HG03558 (cell line): ENCODE measurements around the gene SUSD4.

Experiments used
- ATAC-seq: cut with Tn5 transposase; IDR thresholded peaks from one replicate; pipeline ENCODE4 v1.9.1; 2021; ENCODE audit warnings: moderate number of reproducible peaks; ENCODE audit not compliant: unreplicated experiment; ENCODE audit errors: extremely low read depth

SUSD4 gene

DNA sequence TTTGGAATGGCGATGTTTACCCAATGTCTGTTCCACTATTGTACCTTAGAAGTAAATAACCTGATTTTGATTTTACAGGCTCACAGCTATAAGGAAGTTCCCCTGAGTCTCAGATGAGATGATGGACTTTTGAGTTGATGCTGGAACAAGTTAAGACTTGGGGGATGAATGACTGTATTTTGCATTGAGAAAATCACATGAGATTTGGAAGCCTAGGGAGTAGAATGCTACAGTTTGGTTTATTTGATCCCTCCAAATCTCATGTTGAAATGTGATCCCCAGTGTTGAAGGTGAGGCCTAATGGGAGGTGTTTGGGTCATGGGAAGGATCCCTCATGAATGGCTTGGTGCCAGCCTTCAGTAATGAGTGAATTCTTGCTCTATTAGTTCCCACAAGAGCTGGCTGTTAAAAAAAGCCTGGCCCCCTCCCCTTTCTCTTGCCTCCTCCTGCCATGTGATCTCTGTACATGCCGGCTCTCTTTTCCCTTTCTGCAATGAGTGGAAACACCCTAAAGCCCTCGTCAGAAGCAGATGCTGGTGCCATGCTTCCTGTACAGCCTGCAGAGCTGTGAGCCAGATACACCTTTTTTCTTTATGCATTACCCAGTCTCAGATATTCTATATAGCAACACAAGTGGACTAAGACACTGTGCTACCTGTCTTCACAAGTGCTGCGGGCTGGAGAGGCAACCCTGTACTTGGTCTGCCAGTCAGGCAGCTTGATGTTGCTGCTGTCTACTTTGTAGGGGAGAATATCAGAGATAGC lies 143.9 kb downstream of the SUSD4 start:
- no peak for ATAC-seq

DNA sequence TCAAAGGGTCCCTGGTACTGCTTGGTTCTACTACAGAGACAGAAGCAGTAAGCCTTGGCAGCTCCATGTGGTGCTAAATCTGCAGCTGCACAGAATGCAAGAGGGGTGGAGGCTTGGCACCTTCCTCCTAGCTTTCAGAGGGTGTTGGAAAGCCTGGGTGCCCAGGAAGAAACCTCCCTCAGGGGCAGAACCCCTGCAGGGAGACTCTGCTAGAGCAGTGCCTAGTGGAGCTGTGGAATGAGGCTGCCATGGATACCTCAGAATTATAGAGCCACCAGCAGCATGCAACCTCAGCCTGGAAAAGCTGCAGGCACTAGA lies 144.7 kb downstream of the SUSD4 start:
- no peak for ATAC-seq

DNA sequence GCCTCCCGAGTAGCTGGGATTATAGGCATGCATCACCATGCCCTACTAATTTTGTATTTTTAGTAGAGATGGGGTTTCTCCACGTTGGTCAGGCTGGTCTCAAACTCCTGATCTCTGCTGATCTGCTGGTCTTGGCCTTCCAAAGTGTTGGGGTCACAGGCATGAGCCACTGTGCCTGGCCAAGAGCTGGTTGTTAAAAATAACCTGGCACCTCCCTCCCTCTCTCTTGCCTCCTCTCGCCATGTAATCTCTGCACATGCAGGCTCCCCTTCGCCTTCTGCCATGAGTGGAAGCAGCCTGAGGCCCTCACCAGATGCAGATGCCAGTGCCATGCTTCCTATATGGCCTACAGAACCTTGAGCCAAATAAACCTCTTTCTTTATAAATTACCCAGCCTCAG lies 146.2 kb downstream of the SUSD4 start:
- ATAC-seq = no peak

DNA sequence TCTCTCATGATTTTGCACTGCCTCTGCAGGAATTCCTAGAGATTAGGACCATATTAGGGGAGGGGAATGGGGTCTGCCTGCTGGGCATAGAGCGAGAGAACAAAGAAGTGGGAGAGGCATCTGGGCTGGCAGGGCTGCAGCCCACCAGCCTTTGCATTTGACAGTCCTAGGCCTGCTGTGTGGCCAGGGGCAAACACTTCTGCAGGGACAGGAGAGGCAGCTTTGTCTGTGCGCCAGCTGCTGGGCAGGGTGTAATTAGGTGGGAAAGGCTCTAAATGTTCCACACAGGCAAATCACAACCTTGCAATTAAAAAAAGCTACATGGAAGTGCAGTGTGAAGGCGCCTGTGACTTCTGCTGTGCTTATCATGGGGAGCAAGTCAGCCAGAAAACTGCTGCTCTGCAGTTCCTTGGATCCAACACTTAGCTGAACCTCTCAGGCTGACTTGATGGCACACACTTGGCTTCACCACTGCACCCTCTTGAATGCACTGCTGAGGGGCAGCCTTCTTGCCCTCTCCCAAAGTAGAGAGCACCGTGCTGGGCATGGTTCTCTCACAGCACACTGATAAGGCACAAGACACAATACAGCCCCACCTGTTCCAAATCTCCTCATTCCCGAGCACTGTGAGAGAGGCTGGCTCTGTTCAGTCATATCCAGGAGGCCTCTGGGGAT lies 147.3 kb downstream of the SUSD4 start:
- ATAC-seq = no peak

DNA sequence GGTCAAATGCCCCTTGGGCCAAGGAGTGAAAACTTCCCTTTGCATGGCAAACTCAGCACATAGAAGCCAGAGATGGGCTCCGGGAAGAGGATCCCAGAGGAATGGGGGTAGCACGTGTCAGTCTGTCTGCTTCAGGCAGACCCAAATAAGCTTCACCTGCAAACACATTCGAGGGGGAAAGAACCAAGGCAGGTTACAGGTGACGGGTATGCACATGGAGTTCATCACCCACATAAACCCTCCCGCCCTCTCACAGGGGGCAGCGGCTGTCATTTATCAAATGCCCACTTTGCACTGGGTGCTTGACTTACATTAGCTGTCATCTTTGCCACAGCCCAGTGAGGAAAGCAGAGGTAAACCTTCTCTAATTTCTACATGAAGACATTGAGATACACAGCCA lies 147.9 kb downstream of the SUSD4 start:
- no peak for ATAC-seq

DNA sequence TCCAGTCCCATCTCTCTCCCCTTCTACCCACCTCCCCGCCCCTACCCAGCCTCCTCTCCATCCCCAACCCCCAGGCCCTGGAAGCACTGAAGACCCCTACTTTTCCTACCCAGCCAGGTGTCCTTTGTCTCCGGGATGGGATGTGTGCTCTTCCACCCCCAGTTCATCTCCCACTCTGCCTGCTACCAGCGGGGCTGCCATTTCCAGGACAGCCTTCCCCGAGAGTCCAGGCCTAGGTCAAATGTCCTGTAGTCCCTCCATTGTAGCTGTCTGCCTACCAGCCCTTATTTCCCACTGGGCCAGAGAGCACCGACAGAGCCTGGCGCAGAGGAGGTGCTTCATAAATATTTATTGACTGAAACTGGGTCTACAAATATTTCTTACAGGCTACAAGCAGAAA lies 148.9 kb downstream of the SUSD4 start:
- no peak for ATAC-seq

DNA sequence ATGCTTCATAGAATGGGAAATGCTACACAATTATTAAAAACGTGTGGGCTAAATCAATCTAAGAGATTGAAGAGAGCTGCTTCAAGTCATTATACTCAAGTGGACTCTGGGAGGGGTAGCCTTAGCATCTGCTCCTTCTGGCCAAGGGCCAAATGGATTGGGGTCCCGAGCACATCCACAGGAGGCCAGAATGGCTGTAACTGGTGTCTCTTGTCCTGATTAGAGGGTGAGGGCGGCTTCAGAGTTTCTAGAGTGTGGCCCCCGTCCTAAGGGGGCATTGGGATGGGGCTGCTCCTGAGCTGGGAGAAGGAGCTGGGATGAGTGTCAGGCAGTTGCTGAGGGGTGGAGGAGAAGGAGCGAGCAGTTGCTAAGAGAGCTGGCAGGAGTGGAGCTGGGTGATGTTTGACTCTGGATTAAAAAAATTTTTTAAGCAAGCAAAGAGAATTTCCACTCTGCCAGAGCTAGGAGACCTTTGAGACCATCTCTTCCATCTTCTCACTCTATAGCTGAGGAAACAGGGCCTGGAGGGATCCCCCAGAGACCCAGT lies 149.6 kb downstream of the SUSD4 start:
- no peak for ATAC-seq

DNA sequence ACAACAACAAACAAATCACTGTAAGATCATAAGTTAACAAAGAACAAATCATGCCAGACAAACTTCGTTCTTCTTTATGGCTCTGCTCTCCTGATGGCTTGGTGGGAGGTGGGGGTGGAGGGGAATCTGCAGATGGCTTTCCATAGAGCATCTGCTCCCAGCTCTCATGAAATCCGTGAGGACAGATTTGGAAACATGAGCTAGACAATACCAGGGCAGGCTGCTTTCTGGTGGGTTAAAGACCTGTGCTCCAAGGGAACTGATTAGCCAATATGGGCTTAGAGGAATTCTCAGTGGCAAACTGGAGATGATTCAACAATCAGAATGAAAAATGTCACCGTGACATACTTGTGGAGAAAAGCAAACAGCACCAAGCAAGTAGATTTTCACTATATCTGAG lies 151.5 kb downstream of the SUSD4 start:
- ATAC-seq = no peak

DNA sequence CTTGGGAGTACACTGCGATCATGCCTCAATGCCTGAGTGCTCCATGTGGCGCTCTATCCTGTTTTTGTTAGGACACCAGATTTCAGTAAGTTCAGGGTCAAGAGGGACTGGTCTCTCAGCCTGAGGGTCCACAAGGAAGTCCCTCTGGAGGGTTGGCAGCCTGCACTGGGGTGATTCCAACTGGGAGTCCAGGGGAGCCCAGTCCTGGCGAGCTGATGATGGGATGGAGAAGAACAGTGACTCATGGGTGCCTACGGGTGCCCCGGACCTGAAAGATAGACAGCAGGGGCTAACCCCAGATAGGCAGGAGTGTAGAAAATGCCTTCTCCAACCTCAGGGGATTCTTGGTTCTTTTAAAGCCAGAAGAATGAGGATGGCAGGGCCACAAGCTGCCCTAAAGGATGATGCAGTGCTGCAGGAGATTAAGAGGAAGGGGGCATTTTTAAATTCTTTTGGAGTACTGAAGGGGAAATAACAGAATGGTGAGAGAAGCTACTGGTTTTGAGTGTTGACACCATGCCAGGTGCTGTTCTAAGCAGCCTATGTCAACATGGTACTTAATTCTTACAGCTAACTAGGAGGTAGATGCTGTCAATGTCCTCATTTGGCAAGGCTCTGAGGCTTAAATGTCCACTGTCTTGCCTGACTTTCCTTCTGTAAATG lies 152.5 kb downstream of the SUSD4 start:
- no peak for ATAC-seq

DNA sequence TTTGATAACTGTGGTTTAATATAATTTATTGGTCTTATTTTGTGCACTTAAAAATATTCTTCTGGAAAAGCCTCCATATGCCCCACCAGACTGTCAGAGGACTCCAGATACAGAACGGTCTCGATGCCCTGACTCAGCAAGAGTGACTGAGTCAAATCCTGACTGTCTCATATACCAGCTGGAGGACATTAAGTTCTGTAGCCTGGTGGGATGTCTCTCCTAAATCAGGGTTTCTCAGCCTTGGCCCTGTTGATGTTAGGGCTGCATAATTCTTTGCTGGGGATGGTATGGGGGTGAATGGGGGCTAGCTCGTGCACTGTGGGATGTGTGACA lies 153.2 kb downstream of the SUSD4 start:
- no peak for ATAC-seq

DNA sequence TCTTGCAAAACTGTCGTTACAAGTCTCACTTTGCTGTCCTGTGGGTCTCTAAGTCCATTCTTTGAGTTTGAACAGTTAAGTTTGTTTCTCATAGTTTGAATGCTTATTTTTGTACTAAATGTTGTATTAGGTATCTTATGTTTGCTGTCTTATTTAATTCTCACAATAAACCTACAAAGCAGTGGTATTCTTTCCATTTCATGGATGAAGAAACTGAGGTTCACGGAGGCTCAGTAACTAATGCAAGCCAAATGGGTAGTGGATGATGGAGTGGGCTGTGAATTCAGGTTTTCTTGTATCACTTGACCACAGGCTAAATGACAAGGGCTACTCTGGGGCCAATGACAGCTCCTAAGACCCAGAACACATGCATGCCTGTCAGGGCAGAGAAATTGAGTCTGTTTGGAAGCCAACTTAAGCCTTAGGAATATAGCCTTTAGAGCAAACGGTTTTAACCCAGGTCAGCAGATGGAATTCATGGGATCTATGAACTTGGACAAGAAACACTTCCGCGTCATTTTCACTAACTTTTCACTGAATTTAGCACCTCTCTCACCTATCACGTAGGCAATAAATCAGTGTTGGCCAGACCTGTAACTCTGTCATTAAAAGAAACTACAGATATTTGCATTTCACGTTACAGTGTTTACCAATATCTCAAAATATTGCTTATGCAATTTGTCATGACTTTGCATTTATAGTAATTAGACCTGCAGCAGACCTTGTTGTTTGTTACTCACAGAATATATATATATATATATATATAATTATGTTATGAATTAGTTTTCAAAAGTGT lies 153.8 kb downstream of the SUSD4 start:
- no peak for ATAC-seq

DNA sequence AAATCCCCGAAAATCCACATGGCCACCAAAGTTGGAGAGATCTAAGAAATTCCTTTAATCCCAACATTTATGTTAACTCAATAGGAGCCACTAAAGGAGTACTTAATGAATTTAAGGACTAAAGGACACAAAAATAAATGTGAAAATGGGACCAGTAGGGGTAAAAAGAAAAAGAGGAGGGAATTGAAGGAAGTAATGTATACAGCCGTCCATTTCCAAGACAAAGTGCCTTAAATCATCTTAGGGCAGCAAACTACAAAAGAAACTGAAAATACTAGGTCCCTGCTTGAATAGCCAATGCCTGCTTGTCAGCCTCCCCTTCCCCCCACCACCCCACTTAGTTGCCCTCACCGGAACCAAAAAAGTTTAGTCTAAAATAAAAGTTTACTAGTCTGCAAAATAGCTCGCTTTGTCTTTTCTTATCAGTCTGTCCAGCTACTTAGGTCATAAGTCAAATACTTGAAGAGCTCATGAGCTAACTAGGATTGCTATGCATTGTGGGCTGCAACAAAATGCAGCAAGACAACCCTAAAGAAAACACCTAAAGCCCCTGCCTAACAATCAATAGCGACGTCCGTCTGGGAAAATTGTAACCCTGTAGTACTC lies 154.6 kb downstream of the SUSD4 start:
- no peak for ATAC-seq

DNA sequence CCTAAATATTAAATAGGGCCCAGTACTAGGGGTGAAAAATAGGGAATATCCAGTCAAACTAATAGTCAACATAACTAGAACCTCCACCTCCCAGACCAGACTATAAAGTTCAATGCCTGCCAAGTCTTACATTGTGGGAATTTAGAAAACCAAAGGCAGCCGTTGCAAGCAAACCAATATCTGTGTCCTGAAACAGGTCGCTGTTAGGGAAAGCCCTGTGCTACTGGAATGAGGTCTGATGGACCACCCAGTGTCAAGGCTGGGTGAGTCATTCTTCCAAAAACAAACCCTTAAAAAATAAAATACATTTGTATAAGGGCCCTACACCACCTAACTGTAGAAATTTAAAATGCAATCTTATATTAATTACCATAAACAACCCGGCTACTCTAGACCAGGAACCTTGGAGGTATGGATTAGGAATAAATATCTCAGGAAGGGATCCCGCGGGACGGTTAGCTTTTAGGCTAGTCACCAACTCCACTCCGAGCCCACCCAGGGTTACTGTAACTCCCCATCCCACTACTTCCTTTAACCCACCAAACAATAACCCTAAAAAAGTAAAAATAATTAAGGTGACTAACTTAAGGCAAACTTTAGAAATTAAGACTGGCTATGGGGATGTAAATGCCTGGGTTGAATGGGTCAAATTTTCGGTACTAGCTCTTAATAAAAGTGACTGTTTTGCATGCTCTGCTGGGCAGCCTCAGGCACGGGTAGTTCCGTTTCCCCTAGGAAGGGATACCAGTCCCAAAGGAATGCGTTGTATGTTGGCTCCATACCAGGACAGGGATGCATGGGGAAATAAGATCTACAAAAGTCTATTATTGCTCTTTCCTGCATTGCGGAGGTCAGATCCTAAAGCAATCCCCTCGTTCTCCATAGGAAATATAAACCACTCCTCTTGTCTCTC lies 155.6 kb downstream of the SUSD4 start:
- ATAC-seq = no peak

DNA sequence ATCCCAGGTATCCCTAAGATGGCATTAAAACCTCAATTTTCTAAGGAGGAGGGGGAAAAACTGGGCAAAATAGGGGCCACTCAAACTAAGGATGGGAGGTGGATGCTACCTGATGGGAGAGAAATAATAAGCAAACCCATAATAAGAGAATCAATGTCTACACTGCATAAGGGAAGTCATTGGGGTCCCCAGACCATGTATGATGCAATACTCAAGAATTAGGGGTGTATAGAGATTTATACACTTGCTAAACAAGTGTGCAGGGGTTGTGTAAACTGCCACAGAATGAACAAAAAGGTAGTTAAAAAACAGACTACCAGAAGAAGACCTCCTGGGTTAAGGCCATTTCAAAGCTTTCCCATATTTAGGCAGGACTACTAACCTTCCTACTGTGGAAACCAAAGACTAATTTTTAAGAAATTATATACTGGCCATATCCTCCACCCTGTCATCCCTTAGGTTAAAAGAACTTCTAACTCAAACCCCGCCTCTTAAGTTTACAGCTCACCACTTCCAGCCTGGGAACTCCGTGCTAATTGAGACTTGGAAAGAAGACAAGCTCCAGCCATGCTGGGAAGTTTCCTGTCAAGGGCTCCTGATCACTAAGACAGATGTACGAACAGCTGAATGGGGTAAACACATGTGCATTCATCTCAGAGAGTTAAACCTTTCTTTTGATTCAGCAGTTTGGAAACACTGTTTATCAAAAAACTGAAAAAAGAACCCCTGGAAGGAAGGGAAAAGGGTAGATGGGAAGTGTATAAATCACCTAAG lies 156.5 kb downstream of the SUSD4 start:
- ATAC-seq = no peak

DNA sequence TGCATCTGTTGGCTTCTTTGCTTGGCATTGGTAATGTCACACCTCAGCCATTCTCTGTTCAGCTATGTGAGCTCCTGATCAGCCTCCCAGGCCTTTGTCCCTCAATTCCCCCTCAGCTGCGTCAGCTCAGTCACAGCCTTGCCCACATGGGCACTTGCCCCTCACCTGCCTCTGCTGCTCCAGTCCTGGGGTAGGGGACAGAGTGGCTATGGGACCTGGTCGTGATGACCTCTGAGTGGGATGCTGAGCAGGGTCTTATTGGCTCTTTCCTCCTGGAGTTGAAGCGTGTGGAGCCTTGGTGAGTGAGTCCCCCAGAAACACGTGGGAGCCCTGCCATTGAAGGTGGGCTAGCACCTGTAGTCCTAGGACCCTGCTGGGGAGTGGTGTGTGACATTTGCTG lies 159.6 kb downstream of the SUSD4 start:
- ATAC-seq = no peak

DNA sequence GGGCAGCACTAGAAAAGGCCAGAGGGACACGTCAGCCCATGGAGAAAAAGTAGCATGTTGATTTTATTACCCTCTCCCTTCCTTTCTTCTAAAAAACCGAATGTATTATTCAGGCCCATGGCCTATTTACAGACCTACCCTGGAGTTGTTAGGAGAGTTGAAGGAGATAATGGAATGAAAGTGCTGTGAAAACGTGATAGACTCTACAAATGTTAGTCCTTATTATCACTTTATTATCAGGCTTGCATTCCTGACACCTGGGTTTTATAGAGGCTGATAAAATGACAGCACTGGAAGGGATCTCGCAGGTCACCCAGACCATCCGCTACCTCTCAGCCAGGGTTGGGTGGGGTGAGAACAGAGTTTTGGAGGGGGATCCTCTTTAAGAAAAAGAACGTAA lies 160.3 kb downstream of the SUSD4 start:
- no peak for ATAC-seq

DNA sequence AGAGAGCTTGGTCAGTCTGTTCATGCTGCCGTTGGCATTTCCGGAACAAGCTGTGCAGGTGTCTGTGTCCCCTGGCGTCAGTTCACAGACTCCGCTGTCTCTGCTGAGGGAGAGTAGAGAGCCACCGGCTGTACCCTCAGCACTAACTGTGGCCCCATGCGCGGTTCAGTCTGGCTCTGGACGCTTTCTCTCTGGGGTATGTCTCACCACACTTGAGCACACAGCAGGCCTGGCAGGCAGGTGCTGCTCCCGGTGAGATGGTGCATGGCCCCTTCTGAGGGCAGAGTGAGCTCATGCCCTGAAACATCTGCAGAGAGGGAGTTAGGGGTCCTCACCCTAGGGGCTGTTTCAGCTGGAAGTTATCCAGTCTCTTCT lies 161.0 kb downstream of the SUSD4 start:
- ATAC-seq = no peak

DNA sequence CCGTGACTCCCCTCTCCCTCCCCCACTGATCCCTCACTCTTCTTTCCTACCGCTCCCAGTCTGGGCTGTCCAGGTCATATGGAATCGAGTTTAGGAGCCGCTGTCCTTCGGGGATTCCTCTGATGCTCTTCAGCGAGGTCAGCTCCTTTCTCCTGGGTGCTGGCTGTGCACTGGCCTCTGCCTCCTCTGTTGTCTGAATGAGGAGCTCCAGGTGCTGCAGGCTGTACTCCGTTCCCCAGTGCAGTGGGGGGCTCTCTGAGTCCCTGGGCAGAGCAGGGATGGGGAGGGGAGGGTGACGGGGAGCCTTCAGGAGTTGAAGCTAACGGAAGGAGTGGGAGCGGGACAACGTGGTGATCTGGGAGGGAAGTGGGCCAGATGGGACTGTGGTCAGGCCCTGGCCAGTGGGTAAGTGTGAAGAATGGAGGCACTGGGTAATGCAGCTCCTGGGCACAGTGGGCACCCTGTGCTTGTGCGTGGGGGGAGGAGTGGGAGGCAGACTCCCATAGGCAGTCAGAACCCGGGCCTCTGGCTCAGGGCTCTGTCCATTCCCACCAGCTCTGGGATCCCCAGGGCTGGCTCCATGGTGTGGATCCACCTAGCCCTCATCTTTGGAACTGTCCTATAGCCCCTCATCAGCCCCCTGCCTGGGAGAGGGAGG lies 161.5 kb downstream of the SUSD4 start:
- ATAC-seq = no peak
